Lower lobe of right lung (tissue), 2 donors: Measurements from ENCODE around the gene C19orf67. TPM values are rescaled to one million over a fixed set of nuclear protein-coding genes. Genes with fewer than 3 reads are reported as not detected.

Experiments
- ATAC-seq, 2 donors: fragments of 200-7000 bp; cut with Tn5 transposase; one replicate each; pipeline ENCODE4 v1.9.1; 2020 to 2022; ENCODE audit warnings: mild to moderate bottlenecking in 2 of 2, moderate library complexity in 2 of 2
- DNase-seq: peaks from one replicate; pipeline ENCODE4 v3.0.0-alpha.2; 2020
- H3K27ac ChIP-seq: fragments of 200-600 bp; one replicate; pipeline ENCODE4 v1.8.0; 2022
- H3K27me3 ChIP-seq: fragments of 200-600 bp; one replicate; pipeline ENCODE4 v1.8.0; 2022; ENCODE audit warnings: low read depth
- H3K36me3 ChIP-seq: fragments of 200-600 bp; one replicate; pipeline ENCODE4 v1.8.0; 2022; ENCODE audit warnings: mild to moderate bottlenecking
- H3K4me1 ChIP-seq: fragments of 200-600 bp; one replicate; pipeline ENCODE4 v1.8.0; 2022
- H3K4me3 ChIP-seq: fragments of 200-600 bp; one replicate; pipeline ENCODE4 v1.8.0; 2022; ENCODE audit warnings: mild to moderate bottlenecking
- H3K9me3 ChIP-seq: fragments of 200-600 bp; one replicate; pipeline ENCODE4 v1.8.0; 2022
- intact Hi-C: fragments of 100-400 bp; cut with DNase I; formaldehyde crosslinking; loops from one replicate; pipeline ENCODE4 v1.11.0; 2022
- long read RNA-seq: library from polyadenylated mRNA; unstranded; transcript quantifications from one replicate; pipeline ENCODE4 v2.0.0, GENCODE V29; 2021
- total RNA-seq: library from RNA; stranded (reverse); fragmentation: NEBNext Ultra II Directional; extraction: Animal tissue kit (Norgen Biotek cat#: 25700); gene quantifications from one replicate; pipeline ENCODE4 v1.2.1, GENCODE V29; 2021
- TF ChIP-seq, protein P1 (sequence below): fragments of 200-600 bp; IDR thresholded peaks from one replicate; pipeline ENCODE4 v1.8.0; 2022; ENCODE audit warnings: antibody characterized with exemption, mild to moderate bottlenecking
- donor health status: DM: no; HTN: yes; CAD: no; lungs with severe emphysema.

The C19orf67 gene
- total RNA-seq, result not detected
- long read RNA-seq, result 0 reads

DNA sequence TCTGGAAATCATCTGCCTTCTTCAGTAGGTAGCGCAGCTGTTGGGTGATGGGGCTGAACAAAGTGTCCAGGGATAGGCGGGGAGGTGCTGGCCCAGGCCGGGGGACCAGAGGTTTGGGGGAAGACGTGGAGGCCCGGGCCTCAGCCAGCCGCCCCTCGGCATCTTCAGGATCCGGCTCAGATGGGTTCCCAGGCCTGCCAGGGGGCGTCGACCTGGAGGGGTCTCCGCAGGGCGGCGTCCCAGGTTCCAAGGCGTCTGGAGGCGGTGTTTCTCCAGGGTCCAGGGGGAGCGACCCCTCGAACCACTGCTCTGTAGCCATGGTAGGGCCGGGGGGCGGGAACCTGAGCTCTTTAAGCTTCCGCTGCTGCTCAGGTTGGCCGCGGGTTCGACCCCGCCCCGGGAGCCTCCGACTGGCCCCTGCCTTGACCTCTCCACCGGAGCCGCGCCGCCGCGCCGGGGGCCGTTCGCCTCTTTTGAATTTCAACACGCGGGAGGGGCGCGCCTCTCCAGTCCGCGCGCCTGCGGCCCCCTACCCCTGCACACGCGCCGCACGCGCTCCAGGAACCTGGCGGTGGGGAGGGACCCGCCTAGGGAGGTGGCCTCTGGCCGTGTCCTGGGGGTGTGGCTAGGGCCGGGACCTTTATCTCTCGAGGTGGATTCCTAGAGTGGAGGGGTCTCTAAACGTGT lies at the start of gene C19orf67:
C19orf67 (minus strand) TSS at position 475 of the 687 bp plus-strand sequence; CDS start at position 319, 156 bp downstream.
- no peaks in the 10 kb centered on the region for H3K27me3 ChIP-seq
- H3K27ac ChIP-seq, result no peak within 1 kb of the TSS
- TF ChIP-seq, protein P1, sequence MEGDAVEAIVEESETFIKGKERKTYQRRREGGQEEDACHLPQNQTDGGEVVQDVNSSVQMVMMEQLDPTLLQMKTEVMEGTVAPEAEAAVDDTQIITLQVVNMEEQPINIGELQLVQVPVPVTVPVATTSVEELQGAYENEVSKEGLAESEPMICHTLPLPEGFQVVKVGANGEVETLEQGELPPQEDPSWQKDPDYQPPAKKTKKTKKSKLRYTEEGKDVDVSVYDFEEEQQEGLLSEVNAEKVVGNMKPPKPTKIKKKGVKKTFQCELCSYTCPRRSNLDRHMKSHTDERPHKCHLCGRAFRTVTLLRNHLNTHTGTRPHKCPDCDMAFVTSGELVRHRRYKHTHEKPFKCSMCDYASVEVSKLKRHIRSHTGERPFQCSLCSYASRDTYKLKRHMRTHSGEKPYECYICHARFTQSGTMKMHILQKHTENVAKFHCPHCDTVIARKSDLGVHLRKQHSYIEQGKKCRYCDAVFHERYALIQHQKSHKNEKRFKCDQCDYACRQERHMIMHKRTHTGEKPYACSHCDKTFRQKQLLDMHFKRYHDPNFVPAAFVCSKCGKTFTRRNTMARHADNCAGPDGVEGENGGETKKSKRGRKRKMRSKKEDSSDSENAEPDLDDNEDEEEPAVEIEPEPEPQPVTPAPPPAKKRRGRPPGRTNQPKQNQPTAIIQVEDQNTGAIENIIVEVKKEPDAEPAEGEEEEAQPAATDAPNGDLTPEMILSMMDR, result no peak
- ATAC-seq (no peak), DNase-seq (no peak)
- no peak within 1 kb of the TSS for H3K4me3 ChIP-seq
- H3K9me3 ChIP-seq, result no peaks in the 10 kb centered on the region
- H3K4me1 ChIP-seq, result peaks cover 25% of the 10 kb centered on the region
- H3K36me3 ChIP-seq, result peaks cover 13% of the 10 kb centered on the region
- intact Hi-C loops, result no loop called here

DNA sequence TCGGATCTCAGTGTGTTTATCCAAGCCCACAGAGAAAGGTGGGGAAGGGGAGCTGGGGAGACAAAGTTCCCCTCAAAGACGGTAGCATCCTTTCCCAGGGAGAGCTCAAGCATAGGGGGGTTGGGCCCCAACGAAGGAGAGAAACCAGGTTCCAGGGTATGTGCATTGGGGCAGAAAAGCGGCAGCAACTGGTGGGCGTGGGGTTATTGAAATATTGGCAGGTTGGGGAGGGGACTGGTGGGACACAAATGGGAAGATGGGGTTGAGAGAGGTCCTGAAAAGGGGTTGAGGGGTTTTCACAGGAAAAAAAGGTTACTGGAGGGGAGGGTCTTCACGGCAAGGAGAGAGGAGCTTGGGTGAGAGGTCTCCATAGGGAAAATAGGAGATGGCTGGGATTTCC lies 49.8 kb upstream of the C19orf67 start:
- Histone ChIP-seq H3K9me3 (no peaks in the 10 kb centered on the region), H3K27ac (no peak overlapping the region), H3K4me1 (peaks cover 29% of the 10 kb centered on the region), H3K27me3 (no peaks in the 10 kb centered on the region), H3K36me3 (no peaks in the 10 kb centered on the region), H3K4me3 (no peak overlapping the region)
- ATAC-seq (no peak), DNase-seq (no peak)
- intact Hi-C loops, result no loop called here
- TF ChIP-seq, protein P1, result no peak

DNA sequence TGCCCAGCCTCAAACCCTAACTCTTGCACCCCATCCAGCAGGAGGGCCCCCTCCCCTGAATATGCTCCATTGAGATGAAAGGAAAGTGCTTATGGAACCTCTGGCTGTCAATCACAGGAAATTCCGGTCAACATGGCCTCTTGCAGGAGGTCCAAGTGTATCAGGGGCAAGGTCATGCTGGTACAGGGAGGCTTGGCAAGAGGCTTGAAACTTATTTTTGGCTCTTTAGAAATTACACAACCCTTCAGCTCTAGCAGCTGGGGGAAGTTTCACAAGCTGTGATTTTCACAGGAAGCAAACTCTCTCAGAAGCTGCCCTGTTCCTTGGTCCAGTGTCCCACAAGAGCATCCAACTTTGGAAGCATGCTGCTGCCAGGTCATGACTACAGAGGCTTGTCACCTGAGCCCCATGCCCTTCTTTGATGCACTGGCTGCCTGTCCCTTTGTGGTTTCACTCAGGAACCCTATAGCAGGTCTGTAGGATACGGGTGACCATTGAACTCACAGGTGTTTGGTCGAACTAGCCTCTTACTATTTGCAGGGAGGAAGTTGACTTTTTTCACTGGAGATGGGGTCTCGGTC lies 42.4 kb upstream of the C19orf67 start:
- Histone ChIP-seq H3K36me3 (no peaks in the 10 kb centered on the region), H3K27me3 (no peaks in the 10 kb centered on the region), H3K4me3 (no peak overlapping the region), H3K4me1 (peaks cover 19% of the 10 kb centered on the region), H3K9me3 (no peaks in the 10 kb centered on the region), H3K27ac (peak overlapping the region; percentile 56)
- TF ChIP-seq, protein P1, result no peak
- DNase-seq (peak; percentile 50), ATAC-seq (peak; percentile 82 to 84)
- intact Hi-C loops, result no loop called here

DNA sequence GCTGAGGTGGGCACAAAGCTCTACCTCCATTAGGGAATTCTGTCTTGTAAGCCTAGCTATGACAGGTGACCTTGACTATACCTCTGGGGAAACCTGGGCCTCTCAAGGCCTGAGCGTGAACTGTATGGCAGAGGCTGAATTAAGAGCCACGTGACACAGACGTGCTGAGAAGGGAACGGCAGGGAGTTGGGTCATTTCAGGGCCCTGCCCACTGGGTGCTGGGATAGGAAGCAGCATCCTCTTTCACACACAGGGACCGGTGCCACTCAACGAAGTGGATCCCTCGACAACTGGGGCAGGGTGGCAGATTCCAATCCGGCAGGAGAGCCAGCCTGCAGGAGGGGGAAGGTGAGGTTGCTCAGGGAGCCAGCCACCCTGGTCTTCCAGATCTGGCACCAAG lies 41.6 kb upstream of the C19orf67 start:
- peak; percentile 80 for DNase-seq
- intact Hi-C loops, result no loop called here
- no peak overlapping the region for H3K4me3 ChIP-seq
- peak overlapping the region; percentile 47 for H3K27ac ChIP-seq
- peaks cover 19% of the 10 kb centered on the region for H3K4me1 ChIP-seq
- ATAC-seq, result peak; percentile 79 to 86
- TF ChIP-seq, protein P1, result no peak
- no peaks in the 10 kb centered on the region for H3K27me3 ChIP-seq
- no peaks in the 10 kb centered on the region for H3K36me3 ChIP-seq
- H3K9me3 ChIP-seq, result no peaks in the 10 kb centered on the region

DNA sequence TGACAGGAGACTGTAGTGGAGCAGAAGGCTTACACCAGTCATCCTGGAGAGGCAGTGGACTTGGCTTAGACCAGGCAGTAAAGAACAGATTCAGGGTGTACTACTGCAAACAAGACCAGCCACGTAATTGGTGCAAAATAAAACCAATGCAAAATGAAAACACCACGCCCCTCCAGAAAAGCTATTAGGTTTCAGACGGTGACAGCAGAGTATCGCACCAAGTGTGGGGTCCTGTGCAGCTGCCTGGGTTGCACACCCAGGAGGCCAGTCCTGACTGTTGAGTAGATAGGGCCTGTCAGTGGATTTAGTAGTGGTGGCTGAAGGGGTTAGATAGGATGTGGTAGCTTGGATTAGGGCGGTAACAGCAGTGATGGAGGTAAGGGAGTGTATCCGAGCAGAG lies 37.3 kb upstream of the C19orf67 start:
- TF ChIP-seq, protein P1, result no peak
- Histone ChIP-seq H3K9me3 (no peaks in the 10 kb centered on the region), H3K27me3 (no peaks in the 10 kb centered on the region), H3K36me3 (no peaks in the 10 kb centered on the region), H3K4me1 (peaks cover 31% of the 10 kb centered on the region), H3K4me3 (no peak overlapping the region), H3K27ac (no peak overlapping the region)
- no peak for DNase-seq
- intact Hi-C loops, result no loop called here
- ATAC-seq, result no peak
